ENCODE data around the gene MCF2L.
"Not testable (repeated sequence)": the region's sequence is repeated elsewhere in the genome, so short reads cannot be mapped to it uniquely, and the experiment has no call there.

The MCF2L gene

GRCh38 chr13:113073942-113074341 is 104.9 kb downstream of the MCF2L start:
- DNase-seq: no peak

GRCh38 chr13:113074401-113074800 is 105.4 kb downstream of the MCF2L start:
- no peak for DNase-seq

GRCh38 chr13:113074876-113075275 is 105.9 kb downstream of the MCF2L start:
- no peak for DNase-seq

- DNase-seq: no peak
These were observed 106.7 kb downstream of the MCF2L start for GRCh38 chr13:113075711-113076110.

- no peak for DNase-seq
These were observed 107.8 kb downstream of the MCF2L start for GRCh38 chr13:113076681-113077401.

GRCh38 chr13:113077566-113077952 is 108.5 kb downstream of the MCF2L start:
- no peak for DNase-seq

- DNase-seq: no peak
These were observed 109.2 kb downstream of the MCF2L start for GRCh38 chr13:113077953-113078901.

GRCh38 chr13:113078902-113079780 is 110.1 kb downstream of the MCF2L start:
- DNase-seq: no peak

- DNase-seq: not testable (repeated sequence)
These were observed 110.7 kb downstream of the MCF2L start for GRCh38 chr13:113079781-113080080.

- no peak for DNase-seq
These were observed 111.4 kb downstream of the MCF2L start for GRCh38 chr13:113080361-113080831.

GRCh38 chr13:113080901-113081521 is 112.0 kb downstream of the MCF2L start:
- DNase-seq: no peak

- DNase-seq: no peak
These were observed 113.4 kb downstream of the MCF2L start for GRCh38 chr13:113082198-113083021.

GRCh38 chr13:113083022-113083373 is 114.0 kb downstream of the MCF2L start:
- no peak for DNase-seq

GRCh38 chr13:113083402-113084061 is 114.5 kb downstream of the MCF2L start:
- DNase-seq: no peak

GRCh38 chr13:113084094-113084942 is 115.3 kb downstream of the MCF2L start:
- no peak for DNase-seq

- DNase-seq: no peak
These were observed 116.0 kb downstream of the MCF2L start for GRCh38 chr13:113084943-113085540.

- DNase-seq: no peak
These were observed 117.2 kb downstream of the MCF2L start for GRCh38 chr13:113086031-113086750.

GRCh38 chr13:113086991-113087922 is 118.2 kb downstream of the MCF2L start:
- DNase-seq: no peak

All from bone marrow (tissue), 2 donors.